Neutrophil (primary cell): ENCODE results near the gene PTPN11.

ENCODE experiments used
- H3K27ac ChIP-seq: fragments of 200-600 bp; sonication (generic); 2 replicates; pipeline ENCODE4 v1.5.1; 2016; ENCODE audit warnings: mild to moderate bottlenecking, moderate library complexity
- H3K27me3 ChIP-seq: fragments of 200-600 bp; sonication (generic); 2 replicates; pipeline ENCODE4 v1.6.0; 2016; ENCODE audit warnings: mild to moderate bottlenecking
- H3K36me3 ChIP-seq: fragments of 200-600 bp; sonication (generic); 2 replicates; pipeline ENCODE4 v1.5.1; 2017
- H3K4me1 ChIP-seq, 2 experiments: fragments of 200-600 bp in 1 of 2; sonication (generic) in 1 of 2; 1 replicate in 1 of 2; 2 replicates in 1 of 2; pipeline versions ENCODE4 v1.5.1 to v1.6.1; 2013 to 2016; ENCODE audit warnings: low read depth in 1 of 2, low read length in 1 of 2, mild to moderate bottlenecking in 1 of 2, moderate library complexity in 1 of 2; ENCODE audit not compliant: control insufficient read depth in 1 of 2, insufficient read depth in 1 of 2
- H3K4me3 ChIP-seq, 2 experiments: fragments of 200-600 bp in 1 of 2; sonication (generic) in 1 of 2; 1 replicate in 1 of 2; 2 replicates in 1 of 2; pipeline ENCODE4 v1.5.1; 2013 to 2016; ENCODE audit warnings: low read depth in 1 of 2, low read length in 1 of 2, mild to moderate bottlenecking in 1 of 2, moderate library complexity in 1 of 2
- H3K9me3 ChIP-seq: fragments of 200-600 bp; sonication (generic); 2 replicates; pipeline ENCODE4 v1.5.1; 2016
- TF ChIP-seq, protein P1 (sequence below): fragments of 200-600 bp; sonication (generic); IDR thresholded peaks from 2 replicates; pipeline ENCODE4 v1.5.1; 2016; ENCODE audit warnings: antibody characterized with exemption

Gene PTPN11

DNA sequence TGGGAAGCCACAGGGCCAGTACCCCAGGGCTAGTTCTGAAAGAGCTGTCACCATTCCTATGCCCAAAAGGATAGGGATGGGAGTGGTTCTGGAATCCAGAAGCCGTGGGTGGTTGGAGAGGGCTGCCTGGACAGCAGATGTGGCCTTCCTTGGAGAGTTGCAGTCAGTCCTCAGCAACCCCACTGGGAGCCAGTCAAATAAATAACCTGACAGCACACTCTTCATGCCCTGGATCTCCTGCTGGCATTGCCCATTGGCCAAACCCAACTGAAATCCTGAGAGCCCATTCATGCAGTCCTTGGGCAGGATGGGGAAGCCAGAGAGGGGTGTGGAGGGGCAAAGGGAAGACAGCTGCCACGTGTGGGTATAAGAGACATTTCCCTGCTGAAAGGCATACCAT lies 128.2 kb downstream of the PTPN11 start:
- TF ChIP-seq, protein P1, sequence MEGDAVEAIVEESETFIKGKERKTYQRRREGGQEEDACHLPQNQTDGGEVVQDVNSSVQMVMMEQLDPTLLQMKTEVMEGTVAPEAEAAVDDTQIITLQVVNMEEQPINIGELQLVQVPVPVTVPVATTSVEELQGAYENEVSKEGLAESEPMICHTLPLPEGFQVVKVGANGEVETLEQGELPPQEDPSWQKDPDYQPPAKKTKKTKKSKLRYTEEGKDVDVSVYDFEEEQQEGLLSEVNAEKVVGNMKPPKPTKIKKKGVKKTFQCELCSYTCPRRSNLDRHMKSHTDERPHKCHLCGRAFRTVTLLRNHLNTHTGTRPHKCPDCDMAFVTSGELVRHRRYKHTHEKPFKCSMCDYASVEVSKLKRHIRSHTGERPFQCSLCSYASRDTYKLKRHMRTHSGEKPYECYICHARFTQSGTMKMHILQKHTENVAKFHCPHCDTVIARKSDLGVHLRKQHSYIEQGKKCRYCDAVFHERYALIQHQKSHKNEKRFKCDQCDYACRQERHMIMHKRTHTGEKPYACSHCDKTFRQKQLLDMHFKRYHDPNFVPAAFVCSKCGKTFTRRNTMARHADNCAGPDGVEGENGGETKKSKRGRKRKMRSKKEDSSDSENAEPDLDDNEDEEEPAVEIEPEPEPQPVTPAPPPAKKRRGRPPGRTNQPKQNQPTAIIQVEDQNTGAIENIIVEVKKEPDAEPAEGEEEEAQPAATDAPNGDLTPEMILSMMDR: no peak
- no peak overlapping the region for H3K4me3 ChIP-seq
- H3K9me3 ChIP-seq: no peaks in the 10 kb centered on the region
- no peak overlapping the region for H3K27ac ChIP-seq
- H3K36me3 ChIP-seq: no peaks in the 10 kb centered on the region
- H3K4me1 ChIP-seq: no peaks in the 10 kb centered on the region
- peaks cover 11% of the 10 kb centered on the region for H3K27me3 ChIP-seq

GRCh38 chr12:112549031-112549430 lies 130.3 kb downstream of the PTPN11 start:
- H3K4me1 ChIP-seq: no peaks in the 10 kb centered on the region
- TF ChIP-seq, protein P1: no peak
- peaks cover 8% of the 10 kb centered on the region for H3K27me3 ChIP-seq
- no peak overlapping the region for H3K4me3 ChIP-seq
- no peaks in the 10 kb centered on the region for H3K9me3 ChIP-seq
- no peak overlapping the region for H3K27ac ChIP-seq
- no peaks in the 10 kb centered on the region for H3K36me3 ChIP-seq

GRCh38 chr12:112551681-112552080 lies 132.9 kb downstream of the PTPN11 start:
- Histone ChIP-seq H3K4me1 (no peaks in the 10 kb centered on the region), H3K27ac (no peak overlapping the region)
- TF ChIP-seq, protein P1: no peak

GRCh38 chr12:112555621-112556233 lies 137.0 kb downstream of the PTPN11 start:
- Histone ChIP-seq H3K27me3 (peaks cover 16% of the 10 kb centered on the region), H3K4me3 (no peak overlapping the region), H3K27ac (no peak overlapping the region), H3K9me3 (no peaks in the 10 kb centered on the region), H3K36me3 (no peaks in the 10 kb centered on the region), H3K4me1 (no peaks in the 10 kb centered on the region)
- TF ChIP-seq, protein P1: no peak

More at GRCh38 chr12:112551681-112552080, 132.9 kb downstream of the PTPN11 start:
- no peaks in the 10 kb centered on the region for H3K36me3 ChIP-seq
- peaks cover 20% of the 10 kb centered on the region for H3K27me3 ChIP-seq
- no peak overlapping the region for H3K4me3 ChIP-seq
- H3K9me3 ChIP-seq: no peaks in the 10 kb centered on the region

DNA sequence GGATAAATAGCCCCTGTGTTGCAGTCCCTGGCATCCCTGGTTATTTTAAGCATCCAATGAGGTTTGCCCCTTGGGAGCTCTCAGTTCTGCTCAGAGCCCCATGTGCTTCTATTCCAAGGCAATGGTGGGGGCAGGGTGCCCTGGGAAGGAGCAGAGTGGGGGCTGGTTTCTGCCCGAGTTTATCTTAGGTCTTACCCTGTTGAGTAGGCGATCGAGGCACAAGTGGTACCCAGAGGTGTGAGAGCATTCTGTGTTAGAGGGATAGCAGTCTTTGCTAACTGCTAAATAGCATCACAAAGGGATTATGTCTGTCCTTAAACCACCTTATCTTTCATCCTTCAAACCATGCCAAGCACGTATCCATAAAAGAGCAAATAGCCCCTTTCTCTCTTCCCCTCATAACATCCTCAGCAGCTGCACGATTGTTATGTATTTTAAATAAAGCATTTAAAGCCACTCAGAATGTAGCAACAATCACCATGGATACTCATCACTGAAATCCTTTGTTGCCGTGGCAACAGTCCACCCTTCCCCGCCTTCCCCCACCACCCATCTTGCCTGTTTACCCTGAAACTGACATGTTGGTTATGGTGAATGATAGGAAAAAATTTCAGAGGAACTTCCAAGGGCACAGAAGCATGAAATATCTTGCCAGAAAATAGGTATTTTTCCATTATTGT lies 139.3 kb downstream of the PTPN11 start:
- H3K4me3 ChIP-seq: no peak overlapping the region
- TF ChIP-seq, protein P1: no peak
- H3K27ac ChIP-seq: no peak overlapping the region
- H3K4me1 ChIP-seq: no peaks in the 10 kb centered on the region
- peaks cover 16% of the 10 kb centered on the region for H3K27me3 ChIP-seq
- H3K9me3 ChIP-seq: no peaks in the 10 kb centered on the region
- H3K36me3 ChIP-seq: no peaks in the 10 kb centered on the region
